BJ (cell line): ENCODE data around the gene TNS3. TPM values are rescaled to one million over a fixed set of nuclear protein-coding genes. Genes with fewer than 3 reads are reported as not detected.

ENCODE experiments used
- CTCF ChIA-PET: fragments of 350-600 bp; formaldehyde crosslinking; extraction: SDS; loops from one replicate; lab custom pipeline; 2021; ENCODE audit warnings: antibody characterized with exemption, inconsistent platforms; lab: Yijun Ruan, JAX
- POLR2A ChIA-PET: fragments of 300-600 bp; sonication (Branson Sonifier 250); formaldehyde crosslinking; extraction: SDS; loops from one replicate; lab custom pipeline; 2021; ENCODE audit warnings: antibody characterized with exemption; lab: Charles Lee
- DNase-seq: peaks from one replicate; pipeline ENCODE4 v3.0.0-alpha.2; 2011; ENCODE audit warnings: low read depth
- H3K27me3 ChIP-seq: 2 replicates; pipeline ENCODE4 v1.6.0; 2011; ENCODE audit warnings: low read length; ENCODE audit not compliant: control insufficient read depth, insufficient read depth
- H3K36me3 ChIP-seq: 2 replicates; pipeline ENCODE4 v1.5.1; 2011; ENCODE audit warnings: low read length; ENCODE audit not compliant: control insufficient read depth, insufficient read depth
- H3K4me3 ChIP-seq: 2 replicates; pipeline ENCODE4 v1.5.1; 2011; ENCODE audit warnings: low read depth, mild to moderate bottlenecking, control low read depth, low read length
- CTCF ChIP-seq: IDR thresholded peaks from 2 replicates; pipeline ENCODE4 v1.5.1; 2011; ENCODE audit warnings: low read depth, mild to moderate bottlenecking, control low read depth, inconsistent platforms, low read length, moderate library complexity; ENCODE audit not compliant: insufficient read depth
- polyA plus RNA-seq: library from polyadenylated mRNA; depleted of rRNA; stranded (reverse); fragments of >200 nt; gene quantifications from 2 replicates; pipeline ENCODE4 v1.2.3, GENCODE V29; 2011

TNS3 gene
- polyA plus RNA-seq, 1 experiment = 126 TPM

GRCh38 chr7:47297120-47297519 is 284.8 kb downstream of the TNS3 start:
- POLR2A ChIA-PET = no interaction called here
- CTCF ChIA-PET = no interaction called here
- H3K36me3 ChIP-seq = peaks cover 51% of the 10 kb centered on the region

GRCh38 chr7:47295606-47296005 is 286.3 kb downstream of the TNS3 start:
- no peak for TF ChIP-seq CTCF
- H3K4me3 ChIP-seq = no peak overlapping the region
- peaks cover 43% of the 10 kb centered on the region for H3K36me3 ChIP-seq
- DNase-seq = no peak
- ChIA-PET CTCF (no interaction called here), POLR2A (no interaction called here)
- H3K27me3 ChIP-seq = no peaks in the 10 kb centered on the region

More at GRCh38 chr7:47297120-47297519, 284.8 kb downstream of the TNS3 start:
- no peak for DNase-seq
- Histone ChIP-seq H3K27me3 (no peaks in the 10 kb centered on the region), H3K4me3 (no peak overlapping the region)
- no peak for TF ChIP-seq CTCF

GRCh38 chr7:47294556-47295222 is 287.2 kb downstream of the TNS3 start:
- no peak overlapping the region for H3K4me3 ChIP-seq
- H3K27me3 ChIP-seq = no peaks in the 10 kb centered on the region
- no peak for TF ChIP-seq CTCF
- ChIA-PET CTCF (interaction anchor here (0.8 to 1.4 kb wide), 2 partner anchors 9 to 13 kb away, joined by 3 read pairs; no protein-coding TSS in a partner anchor), POLR2A (no interaction called here)
- DNase-seq = no peak
- H3K36me3 ChIP-seq = peaks cover 38% of the 10 kb centered on the region

- peak; percentile 30 for DNase-seq
- no peak for TF ChIP-seq CTCF
- Histone ChIP-seq H3K4me3 (no peak overlapping the region), H3K36me3 (peaks cover 38% of the 10 kb centered on the region), H3K27me3 (no peaks in the 10 kb centered on the region)
- CTCF ChIA-PET = interaction anchor here (0.6 to 1.4 kb wide), 4 partner anchors 8 to 27 kb away, joined by 3 to 4 read pairs (median 3); no protein-coding TSS in a partner anchor
- POLR2A ChIA-PET = no interaction called here
These were observed 287.9 kb downstream of the TNS3 start for GRCh38 chr7:47293884-47294555.

DNA sequence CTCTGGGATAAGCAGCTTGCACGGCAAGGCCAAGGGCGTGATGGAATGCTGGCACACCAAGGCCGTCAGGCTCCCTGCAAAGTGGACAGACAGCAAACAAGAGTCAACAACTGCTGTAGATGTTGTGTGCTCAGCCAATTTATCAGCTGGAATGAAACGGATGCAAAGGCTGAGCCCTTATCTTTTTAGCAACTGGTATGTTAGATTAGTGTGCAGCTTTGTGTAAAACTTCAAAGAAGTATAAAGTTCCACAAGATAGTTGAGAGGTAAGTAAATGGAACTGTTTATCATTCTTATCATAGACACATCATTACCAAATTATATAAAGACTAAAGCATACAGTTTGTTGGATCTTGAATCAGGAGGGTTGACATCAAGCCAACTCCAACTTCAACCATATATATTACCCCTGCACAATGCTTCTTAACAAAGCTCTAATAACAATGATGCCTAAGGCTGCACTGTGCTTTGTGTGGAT is 289.0 kb downstream of the TNS3 start:
- DNase-seq = no peak
- ChIA-PET POLR2A (no interaction called here), CTCF (interaction anchor here (1.0 to 2.2 kb wide), 2 partner anchors 27 to 29 kb away, joined by 3 to 5 read pairs; no protein-coding TSS in a partner anchor)
- H3K36me3 ChIP-seq = peaks cover 38% of the 10 kb centered on the region
- no peaks in the 10 kb centered on the region for H3K27me3 ChIP-seq
- TF ChIP-seq CTCF = no peak
- no peak overlapping the region for H3K4me3 ChIP-seq
